ENCODE measurements around the gene HIGD1A.

The HIGD1A gene

GRCh38 chr3:42799376-42799775 is 4.9 kb downstream of the HIGD1A start:
- no peak for DNase-seq (ENCODE audit: low read depth)

- DNase-seq (ENCODE audit: low read depth): no peak
Measured at GRCh38 chr3:42796332-42796885, 7.9 kb downstream of the HIGD1A start.

GRCh38 chr3:42795621-42796181 is 8.6 kb downstream of the HIGD1A start:
- DNase-seq (ENCODE audit: low read depth): no peak

GRCh38 chr3:42790714-42791229 is 13.5 kb downstream of the HIGD1A start:
- no peak for DNase-seq (ENCODE audit: low read depth)

GRCh38 chr3:42786631-42787030 is 17.7 kb downstream of the HIGD1A start:
- no peak for DNase-seq (ENCODE audit: low read depth)

GRCh38 chr3:42786212-42786611 is 18.1 kb downstream of the HIGD1A start:
- no peak for DNase-seq (ENCODE audit: low read depth)

GRCh38 chr3:42780892-42781700 is 23.2 kb downstream of the HIGD1A start:
- peak; percentile 43 for DNase-seq (ENCODE audit: low read depth)

- DNase-seq (ENCODE audit: low read depth): no peak
Measured at GRCh38 chr3:42780398-42780797, 23.9 kb downstream of the HIGD1A start.

GRCh38 chr3:42778644-42779043 is 25.6 kb downstream of the HIGD1A start:
- no peak for DNase-seq (ENCODE audit: low read depth)

- DNase-seq (ENCODE audit: low read depth): no peak
Measured at GRCh38 chr3:42773409-42773751, 30.9 kb downstream of the HIGD1A start.

GRCh38 chr3:42772670-42773408 is 31.5 kb downstream of the HIGD1A start, which contains the start of gene CCDC13:
CCDC13 (minus strand) TSS chr3:42773253; CDS start chr3:42758345, 14,908 bp downstream.
- peak; percentile 60 for DNase-seq (ENCODE audit: low read depth)

GRCh38 chr3:42771271-42771670 is 33.0 kb downstream of the HIGD1A start:
- DNase-seq (ENCODE audit: low read depth): no peak

GRCh38 chr3:42769477-42770131 is 34.7 kb downstream of the HIGD1A start:
- DNase-seq (ENCODE audit: low read depth): no peak

- DNase-seq (ENCODE audit: low read depth): no peak
Measured at GRCh38 chr3:42764561-42765295, 39.6 kb downstream of the HIGD1A start.

GRCh38 chr3:42764115-42764514 is 40.2 kb downstream of the HIGD1A start:
- no peak for DNase-seq (ENCODE audit: low read depth)

GRCh38 chr3:42763021-42763420 is 41.3 kb downstream of the HIGD1A start:
- no peak for DNase-seq (ENCODE audit: low read depth)

GRCh38 chr3:42762046-42762724 is 42.1 kb downstream of the HIGD1A start:
- DNase-seq (ENCODE audit: low read depth): no peak

GRCh38 chr3:42758126-42758525 is 46.2 kb downstream of the HIGD1A start:
- no peak for DNase-seq (ENCODE audit: low read depth)

GRCh38 chr3:42756681-42757213 is 47.5 kb downstream of the HIGD1A start:
- DNase-seq (ENCODE audit: low read depth): no peak
